Measurements from ENCODE around the gene VN1R5. TPM values are rescaled to one million over a fixed set of nuclear protein-coding genes. Genes with fewer than 3 reads are reported as not detected.

The VN1R5 gene
- total RNA-seq, 2 donors from 2014 or later = not detected

DNA sequence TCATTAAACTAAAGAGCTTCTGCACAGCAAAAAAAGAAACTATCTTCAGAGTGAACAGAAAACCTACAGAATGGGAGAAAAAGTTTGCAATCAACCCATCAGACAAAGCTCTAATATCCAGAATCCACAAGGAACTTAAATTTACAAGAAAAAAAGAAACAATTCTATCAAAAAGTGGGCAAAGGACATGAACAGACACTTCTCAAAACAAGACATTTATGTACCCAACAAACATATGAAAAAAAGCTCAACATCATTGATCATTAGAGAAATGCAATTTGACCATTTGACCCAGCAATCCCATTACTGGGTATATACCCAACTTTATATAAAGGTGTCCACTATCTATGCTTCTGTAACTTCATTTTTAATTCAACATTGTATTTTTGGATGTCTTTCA, 31.1 kb upstream of the VN1R5 start:
- no peaks in the 10 kb centered on the region for H3K9me3 ChIP-seq
- no peaks in the 10 kb centered on the region for H3K36me3 ChIP-seq (replicated peaks in 1 of 2; ENCODE audit: insufficient read depth in 1 of 2, low read depth in 2 of 2)
- no peaks in the 10 kb centered on the region for H3K4me1 ChIP-seq
- intact Hi-C loops (cut with DNase I) = no loop called here
- H3K4me3 ChIP-seq = no peak overlapping the region
- no peaks in the 10 kb centered on the region for H3K27me3 ChIP-seq
- no peak overlapping the region for H3K27ac ChIP-seq
- no peak for TF ChIP-seq POLR2A (IDR thresholded peaks at IDR 0.05)
- TF ChIP-seq, protein P1, sequence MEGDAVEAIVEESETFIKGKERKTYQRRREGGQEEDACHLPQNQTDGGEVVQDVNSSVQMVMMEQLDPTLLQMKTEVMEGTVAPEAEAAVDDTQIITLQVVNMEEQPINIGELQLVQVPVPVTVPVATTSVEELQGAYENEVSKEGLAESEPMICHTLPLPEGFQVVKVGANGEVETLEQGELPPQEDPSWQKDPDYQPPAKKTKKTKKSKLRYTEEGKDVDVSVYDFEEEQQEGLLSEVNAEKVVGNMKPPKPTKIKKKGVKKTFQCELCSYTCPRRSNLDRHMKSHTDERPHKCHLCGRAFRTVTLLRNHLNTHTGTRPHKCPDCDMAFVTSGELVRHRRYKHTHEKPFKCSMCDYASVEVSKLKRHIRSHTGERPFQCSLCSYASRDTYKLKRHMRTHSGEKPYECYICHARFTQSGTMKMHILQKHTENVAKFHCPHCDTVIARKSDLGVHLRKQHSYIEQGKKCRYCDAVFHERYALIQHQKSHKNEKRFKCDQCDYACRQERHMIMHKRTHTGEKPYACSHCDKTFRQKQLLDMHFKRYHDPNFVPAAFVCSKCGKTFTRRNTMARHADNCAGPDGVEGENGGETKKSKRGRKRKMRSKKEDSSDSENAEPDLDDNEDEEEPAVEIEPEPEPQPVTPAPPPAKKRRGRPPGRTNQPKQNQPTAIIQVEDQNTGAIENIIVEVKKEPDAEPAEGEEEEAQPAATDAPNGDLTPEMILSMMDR (IDR thresholded peaks at IDR 0.05) = no peak
- no peak for DNase-seq
- ATAC-seq = no peak

DNA sequence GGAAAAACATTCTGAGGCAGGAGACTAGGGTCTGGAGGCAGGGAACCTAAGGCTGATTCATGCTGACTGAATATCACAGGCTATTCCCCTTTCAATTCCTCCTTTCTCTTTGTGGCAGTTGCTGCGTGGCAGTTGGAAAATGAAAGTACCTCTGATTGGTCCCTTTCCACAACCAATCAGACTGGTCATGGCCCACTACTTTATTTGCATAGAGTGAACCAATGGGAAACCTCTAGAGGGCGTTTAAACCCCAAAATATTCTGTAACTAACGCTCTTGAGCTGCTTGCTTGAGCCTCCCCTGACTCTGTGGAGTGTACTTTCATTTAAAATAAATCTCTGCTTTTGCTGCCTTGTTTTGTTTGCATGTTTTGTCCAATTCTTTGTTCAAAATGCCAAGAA, 27.7 kb upstream of the VN1R5 start:
- TF ChIP-seq, protein P1 (IDR thresholded peaks at IDR 0.05) = no peak
- no peak for TF ChIP-seq POLR2A (IDR thresholded peaks at IDR 0.05)
- ATAC-seq (no peak), DNase-seq (no peak)
- Histone ChIP-seq H3K27ac (no peak overlapping the region), H3K4me3 (no peak overlapping the region), H3K4me1 (no peaks in the 10 kb centered on the region), H3K36me3 (replicated peaks in 1 of 2; ENCODE audit: insufficient read depth in 1 of 2, low read depth in 2 of 2) (no peaks in the 10 kb centered on the region), H3K27me3 (no peaks in the 10 kb centered on the region), H3K9me3 (no peaks in the 10 kb centered on the region)
- intact Hi-C loops (cut with DNase I) = no loop called here
- WGBS, 2 donors = 53 to 57% methylated on average over 3 of the region's 3 CpGs

DNA sequence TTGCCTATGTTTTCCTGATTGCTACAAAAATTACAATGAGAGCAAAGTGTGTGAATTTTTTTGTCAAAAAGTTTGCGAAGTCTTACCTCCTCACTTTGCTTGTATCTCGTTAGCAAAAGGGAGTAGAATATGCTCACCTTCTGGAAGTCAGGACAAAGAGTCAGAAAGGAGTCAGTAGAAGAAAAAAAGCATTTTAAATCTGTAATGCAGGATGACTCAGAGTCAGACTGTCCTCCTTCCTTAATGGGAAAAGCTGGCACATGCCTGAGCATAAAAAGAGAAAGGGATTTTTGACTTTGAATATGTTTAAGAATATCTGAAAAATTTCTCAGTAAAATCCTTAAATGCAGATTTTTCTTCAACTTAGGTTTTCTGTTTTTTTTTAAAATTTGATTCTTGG, 14.2 kb upstream of the VN1R5 start:
- ATAC-seq (no peak), DNase-seq (no peak)
- Histone ChIP-seq H3K27ac (no peak overlapping the region), H3K4me1 (no peaks in the 10 kb centered on the region), H3K4me3 (no peak overlapping the region), H3K9me3 (no peaks in the 10 kb centered on the region), H3K27me3 (no peaks in the 10 kb centered on the region), H3K36me3 (replicated peaks in 1 of 2; ENCODE audit: insufficient read depth in 1 of 2, low read depth in 2 of 2) (no peaks in the 10 kb centered on the region)
- intact Hi-C loops (cut with DNase I) = no loop called here
- WGBS, 2 donors = 66 to 70% methylated on average over 2 of the region's 2 CpGs
- TF ChIP-seq, protein P1 (IDR thresholded peaks at IDR 0.05) = no peak
- no peak for TF ChIP-seq POLR2A (IDR thresholded peaks at IDR 0.05)

DNA sequence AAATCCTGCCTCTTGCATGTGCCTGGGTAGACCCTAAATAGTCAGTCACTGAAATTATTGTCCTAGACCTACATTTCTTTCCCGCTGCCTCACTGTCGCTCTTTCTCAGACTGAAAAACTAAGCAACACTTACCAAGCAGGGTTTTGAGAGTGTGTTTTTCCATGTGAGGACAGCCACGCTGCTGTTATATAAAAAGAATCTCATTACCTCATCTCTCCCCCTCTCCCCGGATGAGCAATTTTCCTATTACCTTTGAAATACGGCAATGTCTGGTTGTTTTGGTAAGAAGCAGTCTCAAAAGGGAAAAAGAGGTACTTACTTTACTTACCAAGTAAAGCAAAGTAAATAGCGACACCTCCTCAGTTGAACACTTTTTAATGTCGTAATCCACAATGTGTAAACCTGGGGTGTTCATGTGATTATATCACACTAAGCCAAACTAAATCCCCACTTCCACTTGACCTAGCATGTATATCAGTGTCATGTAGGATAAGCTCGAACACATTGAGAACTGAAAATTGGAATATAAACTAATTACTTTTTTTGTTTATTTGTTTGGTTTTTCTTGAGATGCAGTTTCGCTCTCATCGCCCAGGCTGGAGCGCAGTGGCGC, 12.2 kb upstream of the VN1R5 start:
- H3K27ac ChIP-seq = no peak overlapping the region
- no peaks in the 10 kb centered on the region for H3K36me3 ChIP-seq (replicated peaks in 1 of 2; ENCODE audit: insufficient read depth in 1 of 2, low read depth in 2 of 2)
- no peak for DNase-seq

More for the DNA sequence above, 12.2 kb upstream of the VN1R5 start:
- 80 to 87% methylated on average over 12 of the region's 12 CpGs for WGBS, 2 donors
- intact Hi-C loops (cut with DNase I) = no loop called here
- Histone ChIP-seq H3K9me3 (no peaks in the 10 kb centered on the region), H3K4me1 (no peaks in the 10 kb centered on the region), H3K4me3 (no peak overlapping the region), H3K27me3 (no peaks in the 10 kb centered on the region)
- TF ChIP-seq, protein P1 (IDR thresholded peaks at IDR 0.05) = no peak
- no peak for TF ChIP-seq POLR2A (IDR thresholded peaks at IDR 0.05)
- no peak for ATAC-seq

All from body of pancreas (tissue), 4 donors.